B cell (primary cell): ENCODE results near the gene COL3A1. TPM values are rescaled to one million over a fixed set of nuclear protein-coding genes. Genes with fewer than 3 reads are reported as not detected.

Source experiments
- ATAC-seq: fragments of 200-7000 bp; cut with Tn5 transposase; one replicate; pipeline ENCODE4 v1.10.0; 2021; ENCODE audit warnings: low read depth, mild to moderate bottlenecking, moderate number of reproducible peaks, moderate library complexity
- CTCF ChIA-PET: fragments of 350-600 bp; sonication (Branson Sonifier 250); formaldehyde crosslinking; loops from one replicate; lab custom pipeline; 2021; ENCODE audit warnings: antibody characterized with exemption, inconsistent platforms; lab: Charles Lee
- POLR2A ChIA-PET: fragments of 350-600 bp; sonication (Branson Sonifier 250); formaldehyde crosslinking; loops from one replicate; lab custom pipeline; 2021; ENCODE audit warnings: antibody characterized with exemption; lab: Charles Lee
- DNase-seq: peaks from one replicate; pipeline ENCODE4 v3.0.0; 2013
- H2AFZ ChIP-seq: 2 replicates; pipeline ENCODE4 v1.6.1; 2012; ENCODE audit warnings: mild to moderate bottlenecking, low read depth, low read length; ENCODE audit not compliant: insufficient read depth, poor library complexity, severe bottlenecking
- H3K27ac ChIP-seq, 2 donors: 1 replicate in 1 of 2; 2 replicates in 1 of 2; pipeline ENCODE4 v1.5.1; 2012 to 2013; ENCODE audit warnings: low read length in 2 of 2, mild to moderate bottlenecking in 2 of 2, moderate library complexity in 1 of 2
- H3K27me3 ChIP-seq, 4 experiments: fragments of 200-600 bp in 1 of 4; sonication (generic) in 1 of 4; replicated peaks in 1 of 4; 1 replicate in 2 of 4; 2 replicates in 2 of 4; pipeline versions ENCODE4 v1.6.1 to v1.7.0; 2013 to 2016; ENCODE audit warnings: low read length in 3 of 4, mild to moderate bottlenecking in 2 of 4, mixed read lengths in 1 of 4, moderate library complexity in 1 of 4; ENCODE audit not compliant: insufficient read depth in 4 of 4, control insufficient read depth in 3 of 4; ENCODE audit errors: control extremely low read depth in 1 of 4
- H3K36me3 ChIP-seq, 2 experiments: replicated peaks in 1 of 2; 1 replicate in 1 of 2; 2 replicates in 1 of 2; pipeline versions ENCODE4 v1.6.1 to v1.7.1; 2013; ENCODE audit warnings: low read length in 1 of 2; ENCODE audit not compliant: insufficient read depth in 2 of 2, control insufficient read depth in 1 of 2; ENCODE audit errors: control extremely low read depth in 1 of 2, extremely low read depth in 1 of 2
- H3K4me1 ChIP-seq, 2 donors: fragments of 200-600 bp in 1 of 2; sonication (generic) in 1 of 2; 1 replicate in 1 of 2; 2 replicates in 1 of 2; pipeline versions ENCODE4 v1.5.1 to v1.6.1; 2013 to 2017; ENCODE audit warnings: low read length in 2 of 2; ENCODE audit not compliant: control insufficient read depth in 2 of 2, insufficient read depth in 2 of 2
- H3K4me2 ChIP-seq: replicated peaks from 2 replicates; pipeline ENCODE3; 2012; ENCODE audit warnings: mild to moderate bottlenecking, low read depth, low read length; ENCODE audit not compliant: poor library complexity, severe bottlenecking
- H3K4me3 ChIP-seq, 5 experiments: fragments of 200-600 bp in 1 of 5; sonication (generic) in 1 of 5; 1 replicate in 3 of 5; 2 replicates in 2 of 5; pipeline versions ENCODE4 v1.5.1 to v1.7.0; 2011 to 2016; ENCODE audit warnings: low read length in 4 of 5, mild to moderate bottlenecking in 4 of 5, low read depth in 2 of 5, control low read depth in 1 of 5, moderate library complexity in 1 of 5; ENCODE audit not compliant: insufficient read depth in 1 of 5; ENCODE audit errors: control extremely low read depth in 1 of 5, extremely low read depth in 1 of 5
- H3K79me2 ChIP-seq: fragments of 200-600 bp; sonication (generic); one replicate; pipeline ENCODE4 v1.6.0; 2016; ENCODE audit warnings: low read length; ENCODE audit not compliant: control insufficient read depth, insufficient read depth
- H3K9ac ChIP-seq: fragments of 200-600 bp; sonication (generic); 2 replicates; pipeline ENCODE4 v1.6.1; 2017; ENCODE audit warnings: mild to moderate bottlenecking, low read length, moderate library complexity
- H3K9me3 ChIP-seq, 3 donors: one replicate each; pipeline versions ENCODE4 v1.6.1 to v1.7.1; 2013; ENCODE audit warnings: low read length in 2 of 3; ENCODE audit not compliant: control insufficient read depth in 2 of 3, insufficient read depth in 1 of 3; ENCODE audit errors: control extremely low read depth in 1 of 3
- H4K20me1 ChIP-seq: 2 replicates; pipeline ENCODE4 v1.6.0; 2012; ENCODE audit warnings: mild to moderate bottlenecking, low read length; ENCODE audit not compliant: insufficient read depth, control insufficient read depth, poor library complexity, severe bottlenecking
- H3K27ac Mint-ChIP-seq: one replicate; pipeline ENCODE4 v1.8.0; 2021; ENCODE audit warnings: mixed read lengths
- H3K27me3 Mint-ChIP-seq: one replicate; pipeline ENCODE4 v1.8.0; 2021; ENCODE audit warnings: mixed read lengths
- H3K4me1 Mint-ChIP-seq: one replicate; pipeline ENCODE4 v1.8.0; 2021; ENCODE audit warnings: mixed read lengths
- H3K4me3 Mint-ChIP-seq: one replicate; pipeline ENCODE4 v1.8.0; 2021; ENCODE audit warnings: mixed read lengths
- H3K9me3 Mint-ChIP-seq: one replicate; pipeline ENCODE4 v1.8.0; 2022; ENCODE audit warnings: mixed read lengths; ENCODE audit not compliant: insufficient read depth
- EZH2 ChIP-seq: IDR thresholded peaks from 2 replicates; pipeline ENCODE4 v1.6.1; 2012; ENCODE audit warnings: borderline replicate concordance, low read depth, mild to moderate bottlenecking, moderate library complexity, low read length; ENCODE audit not compliant: insufficient read depth, poor library complexity, severe bottlenecking
- WGBS: methylation state at CpG from one replicate; pipeline ENCODE4 v1.1.5; 2013; ENCODE audit warnings: missing lambda C conversion rate; ENCODE audit not compliant: insufficient coverage; 5-methylcytosine and 5-hydroxymethylcytosine counted together
- intact Hi-C: fragments of 100-400 bp; cut with micrococcal nuclease; formaldehyde crosslinking; loops from one replicate; pipeline ENCODE4 v1.10.0; 2022
- polyA plus RNA-seq: library from polyadenylated mRNA; depleted of rRNA; stranded (reverse); fragments of >200 nt; gene quantifications from 2 replicates; pipeline ENCODE4 v1.2.3, GENCODE V29; 2012
- total RNA-seq, 2 donors: library from RNA; stranded (reverse); fragments of 120-200 nt in 1 of 2; gene quantifications; 1 replicate in 1 of 2; 2 replicates in 1 of 2; pipeline versions ENCODE4 v1.2.3 to v1.2.4, GENCODE V29; 2013 to 2022
- TF ChIP-seq, protein P1 (sequence below): fragments of 200-600 bp; IDR thresholded peaks from one replicate; pipeline ENCODE4 v1.8.0; 2022; ENCODE audit warnings: antibody characterized with exemption, mild to moderate bottlenecking

The COL3A1 gene
- total and polyA plus RNA-seq, 2 donors (not counting 1 experiment from before 2014, with no cell fraction given) = not detected

DNA sequence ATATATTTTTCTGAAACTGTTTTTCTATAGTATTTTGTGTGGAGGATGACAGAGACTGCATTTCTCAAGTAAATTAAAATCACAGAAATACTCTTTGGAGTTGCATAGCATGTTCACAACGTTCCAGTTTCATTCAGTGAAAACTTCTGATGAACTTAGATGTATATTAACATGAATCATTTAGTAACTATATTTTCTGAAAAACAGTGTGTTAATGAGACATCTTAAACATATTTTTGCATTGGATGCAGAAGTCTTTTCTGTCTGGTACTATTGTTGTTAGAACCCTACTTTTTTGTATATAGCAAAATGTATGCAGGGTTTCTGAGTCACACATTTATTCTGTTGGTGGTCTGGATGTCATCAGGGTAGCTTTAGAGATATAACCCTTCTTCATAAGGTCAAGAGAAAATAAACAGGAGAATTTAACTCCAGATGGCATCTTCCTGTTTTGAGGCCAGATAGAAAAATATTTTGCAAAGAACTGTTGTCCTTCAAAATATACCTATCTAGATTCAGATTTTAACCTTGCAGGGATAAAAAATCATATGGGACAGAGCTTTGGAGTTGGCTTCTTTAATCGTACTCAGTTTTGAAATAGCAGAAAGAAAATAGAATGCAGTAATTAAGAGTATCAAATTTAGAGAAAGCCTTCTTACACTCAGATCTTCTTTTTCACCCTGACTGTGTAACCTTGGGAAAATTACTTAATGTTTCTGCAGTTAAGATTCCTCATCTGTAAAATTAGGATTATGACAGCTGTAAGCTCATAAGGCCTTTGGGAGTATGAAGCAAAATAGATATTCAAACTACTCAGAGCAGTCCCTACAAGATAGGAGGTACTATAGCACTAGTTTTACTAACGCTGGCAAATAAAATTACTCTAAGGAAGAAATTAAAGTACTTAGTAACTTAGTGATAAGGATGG lies 5.3 kb downstream of the COL3A1 start:
- intact Hi-C loops = no loop called here
- Histone ChIP-seq H3K9me3 (no peaks in the 10 kb centered on the region), H3K4me3 (no peak overlapping the region), H3K27me3 (no peaks in the 10 kb centered on the region), H3K36me3 (no peaks in the 10 kb centered on the region), H4K20me1 (no peaks in the 10 kb centered on the region), H3K27ac (no peak overlapping the region), H3K4me2 (no peak overlapping the region), H3K79me2 (no peaks in the 10 kb centered on the region), H2AFZ (no peak overlapping the region), H3K4me1 (no peaks in the 10 kb centered on the region), H3K9ac (no peak overlapping the region)
- Mint-ChIP-seq H3K4me1 (no peaks in the 10 kb centered on the region), H3K27me3 (no peaks in the 10 kb centered on the region), H3K9me3 (no peaks in the 10 kb centered on the region), H3K27ac (no peak overlapping the region), H3K4me3 (no peak overlapping the region)
- DNase-seq = no peak
- CTCF ChIA-PET = no interaction called here
- POLR2A ChIA-PET = no interaction called here
- ATAC-seq = no peak
- no CpG with 5 or more reads among the region's 3 CpGs for WGBS
- TF ChIP-seq, protein P1, sequence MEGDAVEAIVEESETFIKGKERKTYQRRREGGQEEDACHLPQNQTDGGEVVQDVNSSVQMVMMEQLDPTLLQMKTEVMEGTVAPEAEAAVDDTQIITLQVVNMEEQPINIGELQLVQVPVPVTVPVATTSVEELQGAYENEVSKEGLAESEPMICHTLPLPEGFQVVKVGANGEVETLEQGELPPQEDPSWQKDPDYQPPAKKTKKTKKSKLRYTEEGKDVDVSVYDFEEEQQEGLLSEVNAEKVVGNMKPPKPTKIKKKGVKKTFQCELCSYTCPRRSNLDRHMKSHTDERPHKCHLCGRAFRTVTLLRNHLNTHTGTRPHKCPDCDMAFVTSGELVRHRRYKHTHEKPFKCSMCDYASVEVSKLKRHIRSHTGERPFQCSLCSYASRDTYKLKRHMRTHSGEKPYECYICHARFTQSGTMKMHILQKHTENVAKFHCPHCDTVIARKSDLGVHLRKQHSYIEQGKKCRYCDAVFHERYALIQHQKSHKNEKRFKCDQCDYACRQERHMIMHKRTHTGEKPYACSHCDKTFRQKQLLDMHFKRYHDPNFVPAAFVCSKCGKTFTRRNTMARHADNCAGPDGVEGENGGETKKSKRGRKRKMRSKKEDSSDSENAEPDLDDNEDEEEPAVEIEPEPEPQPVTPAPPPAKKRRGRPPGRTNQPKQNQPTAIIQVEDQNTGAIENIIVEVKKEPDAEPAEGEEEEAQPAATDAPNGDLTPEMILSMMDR = no peak
- no peak for TF ChIP-seq EZH2

DNA sequence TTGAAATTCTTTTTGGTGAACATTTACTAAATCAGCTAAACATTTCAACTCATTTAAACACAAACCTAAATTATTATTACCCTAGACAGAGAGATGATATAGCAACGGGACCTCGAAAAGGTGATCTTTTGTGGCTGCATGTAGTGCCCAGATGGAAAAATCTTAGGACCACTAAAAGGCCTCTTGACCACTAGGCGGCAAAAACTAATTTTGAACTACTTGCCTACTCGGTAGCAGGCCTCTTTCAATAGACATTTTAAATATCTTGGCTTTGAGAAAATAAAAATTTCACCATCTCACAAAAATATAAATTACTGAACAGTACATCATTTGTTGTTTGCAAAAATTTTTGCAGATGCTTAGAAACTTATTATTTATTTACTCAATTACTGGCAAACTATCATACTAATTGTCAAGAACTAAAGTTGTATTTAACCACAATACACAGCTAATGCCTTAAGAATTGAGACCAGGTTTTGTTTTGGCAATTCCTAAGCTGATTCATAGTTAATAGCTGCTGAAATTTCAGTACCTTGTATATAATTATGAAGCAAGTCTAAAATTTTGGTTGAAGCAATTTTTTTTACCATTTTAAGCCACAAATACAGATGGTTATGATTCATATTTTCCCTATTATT lies 9.4 kb downstream of the COL3A1 start:
- H2AFZ ChIP-seq = no peak overlapping the region
- intact Hi-C loops = no loop called here
- H3K4me3 ChIP-seq = no peak overlapping the region
- no peak for TF ChIP-seq EZH2
- TF ChIP-seq, protein P1 = no peak
- no peaks in the 10 kb centered on the region for H4K20me1 ChIP-seq
- DNase-seq (no peak), ATAC-seq (no peak)
- H3K9me3 Mint-ChIP-seq = no peaks in the 10 kb centered on the region
- WGBS = 100% methylated on average over 1 of the region's 4 CpGs
- H3K27me3 Mint-ChIP-seq = no peaks in the 10 kb centered on the region
- no peak overlapping the region for H3K27ac ChIP-seq
- no peak overlapping the region for H3K27ac Mint-ChIP-seq
- CTCF ChIA-PET = no interaction called here
- no peaks in the 10 kb centered on the region for H3K27me3 ChIP-seq
- H3K36me3 ChIP-seq = no peaks in the 10 kb centered on the region
- no peak overlapping the region for H3K4me3 Mint-ChIP-seq
- H3K79me2 ChIP-seq = no peaks in the 10 kb centered on the region
- no peaks in the 10 kb centered on the region for H3K4me1 ChIP-seq
- H3K9ac ChIP-seq = no peak overlapping the region
- no peak overlapping the region for H3K4me2 ChIP-seq
- POLR2A ChIA-PET = no interaction called here
- no peaks in the 10 kb centered on the region for H3K9me3 ChIP-seq
- no peaks in the 10 kb centered on the region for H3K4me1 Mint-ChIP-seq
